SK-N-SH (cell line): Measurements from ENCODE around the gene BCR.

Experiments used
- EP300 ChIP-seq, 2 experiments: IDR thresholded peaks; 2 replicates each; pipeline versions ENCODE4 v1.4.0 to v1.6.1; 2012; ENCODE audit warnings: borderline replicate concordance in 1 of 2, low read depth in 1 of 2, low read length in 1 of 2
- GABPA ChIP-seq: IDR thresholded peaks from 2 replicates; pipeline ENCODE4 v1.4.0; 2012; ENCODE audit warnings: low read depth, mild to moderate bottlenecking
- MEF2A ChIP-seq: IDR thresholded peaks from 2 replicates; pipeline ENCODE4 v1.4.0; 2012; ENCODE audit warnings: low read depth, borderline replicate concordance
- POLR2AphosphoS5 ChIP-seq: IDR thresholded peaks from 2 replicates; pipeline ENCODE4 v1.6.1; 2012; ENCODE audit warnings: low read depth, low read length
- RAD21 ChIP-seq: IDR thresholded peaks from 2 replicates; pipeline ENCODE4 v1.6.1; 2012; ENCODE audit warnings: mild to moderate bottlenecking, low read length
- RCOR1 ChIP-seq: fragments of 150-350 bp; IDR thresholded peaks from 2 replicates; pipeline ENCODE4 v1.6.1; 2017; ENCODE audit warnings: antibody characterized with exemption, low read length
- RXRA ChIP-seq: IDR thresholded peaks from 2 replicates; pipeline ENCODE4 v1.4.0; 2012; ENCODE audit warnings: low read depth, mild to moderate bottlenecking, borderline replicate concordance
- SIN3A ChIP-seq: IDR thresholded peaks from 2 replicates; pipeline ENCODE4 v1.6.1; 2012; ENCODE audit warnings: low read depth, mild to moderate bottlenecking, low read length, moderate library complexity, borderline replicate concordance
- TF ChIP-seq, protein P1 (sequence below): fragments of 200-600 bp; sonication (generic); IDR thresholded peaks from 2 replicates; pipeline ENCODE4 v1.6.1; 2017; ENCODE audit warnings: antibody characterized with exemption, mild to moderate bottlenecking, moderate library complexity
- TF ChIP-seq, protein P2 (sequence below): IDR thresholded peaks from 2 replicates; pipeline ENCODE4 v1.6.1; 2012; ENCODE audit warnings: mild to moderate bottlenecking, low read depth, low read length, moderate library complexity
- TF ChIP-seq, protein P3 (sequence below): IDR thresholded peaks from 2 replicates; pipeline ENCODE4 v1.4.0; 2012; ENCODE audit warnings: low read depth, borderline replicate concordance
- TF ChIP-seq, protein P4 (sequence below): IDR thresholded peaks from 2 replicates; pipeline ENCODE4; 2012

DNA sequence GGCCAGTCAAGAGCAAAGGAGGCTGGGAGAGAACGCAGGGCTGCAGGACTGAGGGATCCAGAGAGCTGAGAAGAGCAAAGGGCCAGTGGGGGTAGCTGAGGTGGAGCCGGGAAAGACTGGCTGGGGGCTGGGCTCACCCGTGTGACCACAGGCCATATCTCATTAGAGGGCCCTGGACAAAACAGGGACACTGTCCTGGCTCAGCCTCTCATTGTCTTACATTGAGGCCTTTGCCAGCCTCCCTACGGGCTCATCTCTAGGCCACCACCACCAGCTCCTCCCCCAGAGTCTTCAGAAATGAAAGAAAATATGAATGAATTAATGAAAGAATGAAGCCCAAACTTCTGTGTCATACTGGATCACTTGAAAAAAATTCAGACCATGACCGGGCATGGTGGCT lies 25.8 kb upstream of the BCR start:
- TF ChIP-seq, protein P1, sequence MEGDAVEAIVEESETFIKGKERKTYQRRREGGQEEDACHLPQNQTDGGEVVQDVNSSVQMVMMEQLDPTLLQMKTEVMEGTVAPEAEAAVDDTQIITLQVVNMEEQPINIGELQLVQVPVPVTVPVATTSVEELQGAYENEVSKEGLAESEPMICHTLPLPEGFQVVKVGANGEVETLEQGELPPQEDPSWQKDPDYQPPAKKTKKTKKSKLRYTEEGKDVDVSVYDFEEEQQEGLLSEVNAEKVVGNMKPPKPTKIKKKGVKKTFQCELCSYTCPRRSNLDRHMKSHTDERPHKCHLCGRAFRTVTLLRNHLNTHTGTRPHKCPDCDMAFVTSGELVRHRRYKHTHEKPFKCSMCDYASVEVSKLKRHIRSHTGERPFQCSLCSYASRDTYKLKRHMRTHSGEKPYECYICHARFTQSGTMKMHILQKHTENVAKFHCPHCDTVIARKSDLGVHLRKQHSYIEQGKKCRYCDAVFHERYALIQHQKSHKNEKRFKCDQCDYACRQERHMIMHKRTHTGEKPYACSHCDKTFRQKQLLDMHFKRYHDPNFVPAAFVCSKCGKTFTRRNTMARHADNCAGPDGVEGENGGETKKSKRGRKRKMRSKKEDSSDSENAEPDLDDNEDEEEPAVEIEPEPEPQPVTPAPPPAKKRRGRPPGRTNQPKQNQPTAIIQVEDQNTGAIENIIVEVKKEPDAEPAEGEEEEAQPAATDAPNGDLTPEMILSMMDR, result no peak
- TF ChIP-seq RCOR1 (no peak), MEF2A (no peak), GABPA (no peak), RXRA (no peak), POLR2AphosphoS5 (no peak), EP300 (IDR thresholded peaks at IDR 0.05; ENCODE audit: borderline replicate concordance in 1 of 2, low read depth in 1 of 2, low read length in 1 of 2) (no peak), SIN3A (no peak), RAD21 (no peak)
- TF ChIP-seq, protein P2, sequence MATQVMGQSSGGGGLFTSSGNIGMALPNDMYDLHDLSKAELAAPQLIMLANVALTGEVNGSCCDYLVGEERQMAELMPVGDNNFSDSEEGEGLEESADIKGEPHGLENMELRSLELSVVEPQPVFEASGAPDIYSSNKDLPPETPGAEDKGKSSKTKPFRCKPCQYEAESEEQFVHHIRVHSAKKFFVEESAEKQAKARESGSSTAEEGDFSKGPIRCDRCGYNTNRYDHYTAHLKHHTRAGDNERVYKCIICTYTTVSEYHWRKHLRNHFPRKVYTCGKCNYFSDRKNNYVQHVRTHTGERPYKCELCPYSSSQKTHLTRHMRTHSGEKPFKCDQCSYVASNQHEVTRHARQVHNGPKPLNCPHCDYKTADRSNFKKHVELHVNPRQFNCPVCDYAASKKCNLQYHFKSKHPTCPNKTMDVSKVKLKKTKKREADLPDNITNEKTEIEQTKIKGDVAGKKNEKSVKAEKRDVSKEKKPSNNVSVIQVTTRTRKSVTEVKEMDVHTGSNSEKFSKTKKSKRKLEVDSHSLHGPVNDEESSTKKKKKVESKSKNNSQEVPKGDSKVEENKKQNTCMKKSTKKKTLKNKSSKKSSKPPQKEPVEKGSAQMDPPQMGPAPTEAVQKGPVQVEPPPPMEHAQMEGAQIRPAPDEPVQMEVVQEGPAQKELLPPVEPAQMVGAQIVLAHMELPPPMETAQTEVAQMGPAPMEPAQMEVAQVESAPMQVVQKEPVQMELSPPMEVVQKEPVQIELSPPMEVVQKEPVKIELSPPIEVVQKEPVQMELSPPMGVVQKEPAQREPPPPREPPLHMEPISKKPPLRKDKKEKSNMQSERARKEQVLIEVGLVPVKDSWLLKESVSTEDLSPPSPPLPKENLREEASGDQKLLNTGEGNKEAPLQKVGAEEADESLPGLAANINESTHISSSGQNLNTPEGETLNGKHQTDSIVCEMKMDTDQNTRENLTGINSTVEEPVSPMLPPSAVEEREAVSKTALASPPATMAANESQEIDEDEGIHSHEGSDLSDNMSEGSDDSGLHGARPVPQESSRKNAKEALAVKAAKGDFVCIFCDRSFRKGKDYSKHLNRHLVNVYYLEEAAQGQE, result no peak
- TF ChIP-seq, protein P3, sequence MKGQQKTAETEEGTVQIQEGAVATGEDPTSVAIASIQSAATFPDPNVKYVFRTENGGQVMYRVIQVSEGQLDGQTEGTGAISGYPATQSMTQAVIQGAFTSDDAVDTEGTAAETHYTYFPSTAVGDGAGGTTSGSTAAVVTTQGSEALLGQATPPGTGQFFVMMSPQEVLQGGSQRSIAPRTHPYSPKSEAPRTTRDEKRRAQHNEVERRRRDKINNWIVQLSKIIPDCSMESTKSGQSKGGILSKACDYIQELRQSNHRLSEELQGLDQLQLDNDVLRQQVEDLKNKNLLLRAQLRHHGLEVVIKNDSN, result no peak
- TF ChIP-seq, protein P4, sequence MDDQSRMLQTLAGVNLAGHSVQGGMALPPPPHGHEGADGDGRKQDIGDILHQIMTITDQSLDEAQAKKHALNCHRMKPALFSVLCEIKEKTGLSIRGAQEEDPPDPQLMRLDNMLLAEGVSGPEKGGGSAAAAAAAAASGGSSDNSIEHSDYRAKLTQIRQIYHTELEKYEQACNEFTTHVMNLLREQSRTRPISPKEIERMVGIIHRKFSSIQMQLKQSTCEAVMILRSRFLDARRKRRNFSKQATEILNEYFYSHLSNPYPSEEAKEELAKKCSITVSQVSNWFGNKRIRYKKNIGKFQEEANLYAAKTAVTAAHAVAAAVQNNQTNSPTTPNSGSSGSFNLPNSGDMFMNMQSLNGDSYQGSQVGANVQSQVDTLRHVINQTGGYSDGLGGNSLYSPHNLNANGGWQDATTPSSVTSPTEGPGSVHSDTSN, result no peak
